HG03439 (cell line): ENCODE measurements around the gene MON1A.

Source experiments
- ATAC-seq: cut with Tn5 transposase; IDR thresholded peaks from one replicate; pipeline ENCODE4 v1.9.1; 2021; ENCODE audit warnings: mild to moderate bottlenecking, moderate library complexity; ENCODE audit not compliant: unreplicated experiment

MON1A gene

GRCh38 chr3:49859576-49860305 is 69.9 kb downstream of the MON1A start:
- no peak for ATAC-seq
